NCI-H1092 (cell line): Measurements from ENCODE around the gene GAK.

Source experiments
- DNase-seq: peaks from one replicate; lab custom pipeline; 2025; lab: John Stamatoyannopoulos, UW

The GAK gene

DNA sequence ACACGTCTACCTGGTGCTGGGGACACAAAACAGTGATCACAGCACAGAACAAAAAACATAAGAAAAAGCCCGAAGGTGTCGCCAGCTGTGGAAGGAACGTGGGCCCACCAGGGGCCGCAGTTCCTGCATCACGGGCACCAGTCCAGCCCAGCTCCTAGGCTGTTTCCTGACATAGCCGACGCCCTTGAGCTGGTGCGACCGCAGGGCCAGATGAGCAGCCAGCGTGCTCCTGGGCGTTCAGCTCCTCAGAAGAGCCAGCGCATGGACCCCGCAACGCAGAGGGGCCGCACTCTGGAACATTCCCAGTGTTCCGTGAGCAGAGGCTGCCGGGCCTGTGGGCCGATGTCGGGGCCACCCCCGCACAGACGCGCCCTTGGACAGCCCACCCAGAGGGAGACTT lies 44.1 kb downstream of the GAK start:
- DNase-seq, result no peak

DNA sequence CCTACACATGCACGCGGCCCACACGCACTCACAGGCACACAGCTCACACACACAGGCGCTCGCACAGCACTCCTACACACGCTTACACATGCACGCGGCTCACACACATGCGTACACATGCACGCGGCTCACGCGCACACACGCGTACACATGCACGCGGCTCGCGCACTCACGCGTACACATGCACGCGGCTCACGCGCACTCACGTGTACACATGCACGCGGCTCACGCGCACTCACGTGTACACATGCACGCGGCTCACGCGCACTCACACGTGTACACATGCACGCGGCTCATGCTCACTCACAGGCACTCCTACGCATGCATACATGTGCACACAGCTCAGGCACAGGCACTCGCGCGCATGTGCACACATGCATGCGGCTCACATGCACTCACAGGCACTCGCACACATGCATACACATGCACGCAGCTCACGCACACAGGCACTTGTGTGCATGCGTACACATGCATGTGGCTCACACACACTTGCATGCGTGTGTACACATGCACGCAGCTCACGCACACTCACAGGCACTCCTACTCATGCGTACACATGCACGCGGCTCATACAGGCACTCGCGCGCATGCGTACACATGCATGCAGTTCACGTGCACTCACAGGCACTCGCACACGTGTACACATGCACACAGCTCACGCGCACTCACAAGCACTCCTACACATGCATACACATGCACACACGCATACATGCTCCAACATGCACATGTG lies 44.9 kb downstream of the GAK start:
- DNase-seq, result no peak

DNA sequence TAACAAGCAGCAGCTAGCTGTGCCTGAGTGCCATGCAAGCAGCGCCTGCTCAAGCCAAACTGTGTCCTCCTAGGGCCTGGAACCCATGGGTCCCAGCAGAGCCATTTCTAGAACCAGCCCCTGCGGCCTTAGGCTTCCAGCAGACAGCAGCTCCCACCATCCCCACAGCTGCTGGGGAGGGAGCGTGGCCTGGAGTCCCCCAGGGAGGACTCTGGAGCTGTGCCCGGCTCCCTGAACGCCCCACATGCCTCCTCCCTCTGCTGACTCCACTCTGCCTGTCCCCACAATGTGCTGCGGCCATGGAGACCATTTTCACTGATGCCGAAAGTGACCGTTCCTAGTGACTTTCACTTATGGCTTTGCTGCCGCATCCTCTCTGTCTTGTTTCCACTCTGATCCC lies 45.9 kb downstream of the GAK start:
- no peak for DNase-seq

DNA sequence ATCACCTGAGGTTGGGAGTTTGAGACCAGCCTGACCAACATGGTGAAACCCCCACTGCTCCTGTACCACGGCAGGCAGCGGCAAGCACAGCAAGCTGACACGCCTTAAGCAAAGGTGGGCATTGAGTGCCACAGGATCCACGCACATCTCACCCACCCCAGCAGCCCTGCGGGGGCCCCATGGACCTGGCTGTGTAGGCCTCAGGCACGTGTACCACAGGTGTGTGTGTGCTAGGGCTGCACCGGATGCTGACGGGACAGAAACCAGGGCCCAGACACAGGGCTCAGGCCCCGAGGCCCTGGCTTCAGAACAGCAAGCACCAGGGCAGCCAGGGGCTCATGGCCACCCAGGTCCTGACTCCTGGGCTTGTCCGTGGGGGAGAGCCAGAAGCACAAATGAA lies 46.8 kb downstream of the GAK start:
- DNase-seq, result no peak

DNA sequence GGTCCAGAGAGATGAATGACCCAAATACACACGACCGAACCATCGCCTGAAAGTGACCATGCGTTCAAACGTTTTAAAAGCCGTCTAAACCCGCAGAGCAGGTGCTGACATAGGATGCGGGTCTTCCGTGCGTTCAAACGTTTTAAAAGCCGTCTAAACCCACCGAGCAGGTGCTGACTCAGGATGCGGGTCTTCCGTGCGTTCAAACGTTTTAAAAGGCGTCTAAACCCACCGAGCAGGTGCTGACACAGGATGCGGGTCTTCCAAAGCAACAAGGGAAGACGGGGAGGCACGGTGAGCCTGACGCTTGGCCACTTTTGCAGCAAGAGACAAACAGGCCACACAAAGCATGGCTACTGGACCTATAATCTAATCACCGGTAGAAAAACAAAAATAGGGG lies 47.2 kb downstream of the GAK start:
- DNase-seq, result no peak

DNA sequence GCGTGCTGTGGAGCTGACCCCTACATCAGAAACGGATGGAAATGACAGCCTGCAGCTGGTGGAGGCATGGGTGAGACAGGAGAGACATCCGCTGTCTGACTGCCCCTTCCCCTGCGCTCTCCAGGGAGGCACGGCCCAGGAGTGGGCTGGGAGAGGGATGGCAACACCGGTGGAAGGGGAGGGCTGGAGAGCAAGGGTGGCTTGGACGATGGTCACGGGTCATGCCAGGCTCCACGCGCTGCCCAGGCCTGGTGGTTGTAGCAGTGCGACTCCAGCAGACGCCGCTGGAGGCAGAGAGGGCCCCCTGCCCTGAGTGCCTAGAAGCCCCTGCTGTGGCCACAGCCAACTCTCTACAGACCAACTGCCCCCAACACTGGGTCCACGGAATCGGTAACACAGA lies 47.9 kb downstream of the GAK start:
- DNase-seq, result no peak

DNA sequence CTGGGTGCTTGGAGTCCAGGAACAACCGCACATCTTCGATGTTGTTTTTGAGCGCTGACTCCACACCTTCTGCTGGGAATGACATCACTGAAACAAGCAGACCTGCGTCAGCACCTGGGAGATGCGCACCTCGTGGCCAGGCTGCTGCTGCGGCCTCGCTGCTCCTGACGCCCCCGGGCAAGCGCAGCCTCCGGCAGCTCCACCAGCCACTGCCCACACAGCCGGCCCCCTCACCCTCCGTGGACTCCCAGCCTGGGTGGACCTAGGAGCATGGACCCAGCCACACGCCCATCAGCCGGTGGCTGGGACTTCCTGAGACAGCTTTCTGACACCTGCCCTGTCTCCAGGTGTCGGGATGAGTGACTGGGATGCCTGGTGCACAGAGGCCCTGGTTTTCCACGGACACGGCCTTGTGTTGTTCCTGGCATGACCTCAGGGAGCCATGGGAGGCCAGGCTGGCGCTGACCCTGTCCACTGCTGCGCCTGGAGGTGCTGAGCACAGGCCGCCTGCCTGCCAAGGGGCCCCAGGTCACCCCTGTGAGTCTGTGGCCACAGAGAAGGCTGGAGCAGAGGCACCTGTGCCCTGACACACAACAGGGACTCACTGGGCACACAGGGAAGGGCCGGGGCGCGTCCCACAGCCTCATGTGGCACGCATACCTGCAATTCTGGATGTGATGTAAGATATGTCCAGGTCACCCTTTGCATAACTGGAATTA lies 48.6 kb downstream of the GAK start:
- DNase-seq, result no peak

DNA sequence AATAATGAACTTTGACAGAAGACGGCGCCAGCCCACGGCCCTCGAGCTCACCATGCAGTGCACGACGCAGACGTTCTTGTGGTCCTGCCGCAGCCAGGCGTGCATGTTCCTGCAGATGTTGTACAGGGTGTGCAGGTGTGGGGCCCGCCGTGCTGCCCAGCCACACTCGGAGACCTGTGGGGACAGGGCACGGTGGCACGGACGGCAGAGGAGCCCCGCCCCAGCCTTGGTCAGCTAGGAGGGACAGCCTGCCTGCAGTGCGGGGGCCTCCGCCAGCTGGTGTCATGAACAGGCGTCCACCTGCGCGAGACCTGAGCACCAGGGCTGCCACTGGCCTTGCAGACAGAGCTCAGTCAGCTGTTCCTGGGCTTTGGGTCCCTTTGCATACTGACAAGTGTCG lies 49.5 kb downstream of the GAK start:
- DNase-seq, result no peak

DNA sequence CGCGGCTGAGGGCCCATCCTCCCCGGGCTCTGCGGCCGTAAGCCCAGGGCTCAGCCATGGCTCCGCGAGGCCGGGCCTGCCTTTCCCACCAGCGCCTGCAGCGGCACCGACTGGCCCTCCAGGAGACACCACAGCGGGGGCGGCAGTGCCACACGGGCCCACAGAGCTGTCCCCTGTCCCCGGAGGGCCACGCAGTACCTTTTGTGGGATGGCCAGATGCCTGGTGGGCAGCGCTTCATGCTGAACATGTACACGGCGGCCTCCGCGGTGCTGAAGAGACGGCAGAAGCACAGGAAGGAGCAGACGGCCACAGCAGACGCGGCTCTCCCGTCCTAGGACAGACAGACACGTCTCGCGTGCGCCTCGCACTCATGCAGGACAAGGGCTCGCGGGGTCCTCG lies 50.4 kb downstream of the GAK start:
- DNase-seq, result no peak

DNA sequence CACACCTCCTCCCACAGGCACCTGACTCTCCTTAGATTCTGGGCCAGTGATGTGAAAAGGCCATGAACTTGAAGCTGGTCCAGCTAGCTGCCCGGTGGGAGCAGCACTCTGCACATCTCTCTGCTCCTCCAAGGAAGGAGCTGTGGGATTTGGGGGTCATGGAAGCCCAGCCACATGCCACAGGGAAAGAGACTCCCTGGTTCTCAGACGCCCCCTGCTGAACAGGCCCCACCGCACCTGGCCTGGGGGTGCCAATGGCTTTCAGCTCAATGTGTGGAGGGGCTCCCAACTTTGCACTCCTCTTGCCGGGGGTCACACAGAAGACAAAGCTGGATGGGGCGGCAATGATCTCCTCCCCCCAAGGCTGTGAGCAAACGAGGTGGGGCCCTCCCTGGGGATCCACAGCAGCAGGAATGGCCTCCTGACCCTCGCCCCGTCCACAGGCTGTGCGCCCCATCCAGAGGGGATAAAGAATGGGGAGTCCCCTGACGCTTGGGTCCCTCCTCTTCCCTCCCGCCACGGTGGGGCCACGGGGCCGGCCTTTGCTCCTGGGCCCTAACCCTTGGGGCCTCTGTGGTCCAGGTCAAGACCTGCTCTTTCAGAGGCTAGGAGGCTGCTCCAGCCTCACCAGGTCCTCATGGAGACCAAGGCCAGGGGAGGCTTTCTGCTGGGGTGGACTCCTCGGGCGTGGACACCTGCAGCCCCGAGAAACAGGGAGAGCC lies 51.3 kb downstream of the GAK start:
- no peak for DNase-seq

DNA sequence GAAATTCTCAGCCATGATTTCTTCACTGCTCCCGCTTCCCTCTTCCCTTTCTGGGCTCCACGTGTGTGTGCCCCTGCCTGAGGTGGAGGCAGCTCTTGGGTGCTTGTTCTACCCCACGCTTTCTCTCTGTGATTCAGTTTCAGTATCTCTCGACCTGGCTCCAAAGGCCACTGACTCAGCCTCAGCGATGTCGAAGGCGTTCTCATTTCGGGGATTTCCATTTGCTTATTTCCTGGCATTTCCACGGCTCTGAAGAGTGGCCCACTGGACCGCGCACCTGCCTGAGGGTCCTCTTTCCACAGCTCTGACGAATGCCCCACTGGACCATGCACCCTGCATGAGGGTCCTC lies 52.4 kb downstream of the GAK start:
- no peak for DNase-seq

DNA sequence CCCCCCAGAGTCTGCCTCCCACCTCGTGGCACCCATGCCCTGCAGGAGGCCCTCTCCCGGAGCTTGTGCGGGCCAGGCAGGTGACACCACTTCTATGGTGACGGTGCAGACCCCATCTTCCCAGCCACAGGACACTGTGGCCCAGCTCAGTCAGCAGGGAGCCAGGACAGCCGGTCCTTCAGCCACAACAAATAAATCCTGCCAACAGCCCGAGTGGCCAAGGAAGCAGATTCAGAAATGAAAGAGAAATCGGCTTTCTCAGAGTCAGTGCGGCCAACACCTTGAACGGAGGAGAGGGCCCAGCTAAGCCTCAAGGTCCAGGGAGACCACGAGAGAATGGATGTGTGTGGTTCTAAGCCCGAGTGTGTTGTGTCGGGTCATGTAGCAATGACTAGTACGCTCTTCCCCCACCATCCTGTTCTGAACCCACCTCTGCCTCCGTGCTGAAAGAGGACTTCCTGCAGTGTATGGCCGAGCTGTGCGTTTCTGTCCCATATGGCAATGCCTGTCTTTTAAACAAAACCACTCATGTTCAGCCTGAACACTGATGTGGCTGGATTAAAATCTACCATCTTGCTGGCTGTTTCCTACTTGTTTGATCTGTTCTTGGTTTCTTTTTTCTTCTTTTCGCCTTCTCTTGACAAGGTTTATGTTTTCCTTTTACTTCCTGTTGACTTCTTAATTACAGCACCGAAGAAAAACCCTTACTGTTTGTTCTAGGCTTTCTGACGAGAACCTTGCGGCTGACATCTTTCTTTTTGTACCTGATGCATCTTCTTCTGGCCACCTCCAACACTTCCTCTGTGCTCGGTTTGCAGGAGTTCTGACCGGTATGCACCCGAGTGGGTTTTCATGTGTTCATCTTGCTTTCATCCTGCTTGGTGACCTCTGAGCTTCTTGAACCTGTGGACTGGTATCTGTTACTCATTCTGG lies 53.1 kb downstream of the GAK start:
- DNase-seq, result no peak

DNA sequence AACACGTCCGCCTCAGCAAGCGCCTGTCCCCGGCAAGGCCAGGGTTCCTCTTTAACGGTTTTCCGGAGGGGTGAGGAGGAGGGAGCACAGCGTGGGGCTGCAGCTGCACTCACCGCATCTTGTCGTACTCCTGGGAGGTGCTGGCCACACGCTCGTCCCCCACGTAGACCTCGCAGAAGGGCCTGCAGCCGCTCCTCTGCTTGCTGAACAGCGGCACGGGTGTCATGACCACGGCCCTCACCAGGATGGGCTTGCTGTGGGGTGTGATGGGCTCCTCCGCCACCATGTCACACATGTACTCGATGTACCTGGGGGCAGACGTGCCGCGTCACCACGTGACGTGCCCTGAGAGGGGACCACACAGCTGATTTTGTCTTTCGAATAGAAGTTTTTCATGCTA lies 54.6 kb downstream of the GAK start:
- no peak for DNase-seq

DNA sequence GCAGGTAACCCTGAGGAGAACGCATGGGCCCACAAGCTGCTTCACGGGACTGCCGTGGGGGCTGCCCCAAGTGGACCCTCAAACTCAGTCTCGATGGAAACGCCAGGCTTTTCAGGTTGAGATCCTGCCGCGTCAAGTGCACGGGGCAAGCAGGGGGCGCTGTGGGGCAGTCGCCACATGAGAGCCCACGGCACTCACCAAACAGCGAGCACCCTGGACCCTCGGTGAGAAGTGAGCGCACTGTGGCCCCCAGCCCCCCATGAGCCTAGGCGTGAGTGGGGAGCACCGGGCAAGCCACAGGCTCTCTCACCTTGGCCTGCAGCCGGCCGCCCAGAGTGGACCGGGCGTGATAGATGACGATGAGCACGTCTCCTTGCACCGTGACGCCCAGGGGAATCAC lies 55.3 kb downstream of the GAK start:
- DNase-seq, result no peak

DNA sequence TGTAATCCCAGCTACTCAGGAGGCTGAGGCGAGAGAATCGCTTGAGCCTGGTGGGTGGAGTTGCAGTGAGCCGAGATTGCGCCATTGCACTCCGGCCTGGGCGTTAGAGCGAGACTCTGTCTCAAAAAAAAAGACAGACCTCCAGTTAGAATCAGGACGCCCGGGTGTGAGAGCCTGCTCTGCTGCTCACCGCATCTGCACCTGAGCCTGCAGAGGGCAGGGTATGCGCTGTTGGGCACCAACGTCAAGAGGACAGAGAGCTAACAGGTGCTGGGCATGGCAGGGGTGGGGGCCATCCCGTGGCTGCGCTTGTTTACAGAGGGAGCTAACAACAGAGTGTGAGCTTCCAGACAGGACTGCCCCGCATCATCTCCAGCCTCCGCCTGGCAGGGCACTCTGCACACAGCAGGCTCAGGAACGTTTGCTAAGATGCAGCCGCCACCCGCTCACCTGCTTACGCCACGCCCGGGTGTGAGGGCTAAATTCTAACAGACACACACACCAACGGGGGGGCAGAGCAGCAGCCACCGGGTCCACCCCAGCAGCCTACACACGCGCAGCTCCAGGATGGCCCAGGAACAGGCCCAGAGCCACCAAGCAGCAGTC lies 56.2 kb downstream of the GAK start:
- DNase-seq, result no peak

DNA sequence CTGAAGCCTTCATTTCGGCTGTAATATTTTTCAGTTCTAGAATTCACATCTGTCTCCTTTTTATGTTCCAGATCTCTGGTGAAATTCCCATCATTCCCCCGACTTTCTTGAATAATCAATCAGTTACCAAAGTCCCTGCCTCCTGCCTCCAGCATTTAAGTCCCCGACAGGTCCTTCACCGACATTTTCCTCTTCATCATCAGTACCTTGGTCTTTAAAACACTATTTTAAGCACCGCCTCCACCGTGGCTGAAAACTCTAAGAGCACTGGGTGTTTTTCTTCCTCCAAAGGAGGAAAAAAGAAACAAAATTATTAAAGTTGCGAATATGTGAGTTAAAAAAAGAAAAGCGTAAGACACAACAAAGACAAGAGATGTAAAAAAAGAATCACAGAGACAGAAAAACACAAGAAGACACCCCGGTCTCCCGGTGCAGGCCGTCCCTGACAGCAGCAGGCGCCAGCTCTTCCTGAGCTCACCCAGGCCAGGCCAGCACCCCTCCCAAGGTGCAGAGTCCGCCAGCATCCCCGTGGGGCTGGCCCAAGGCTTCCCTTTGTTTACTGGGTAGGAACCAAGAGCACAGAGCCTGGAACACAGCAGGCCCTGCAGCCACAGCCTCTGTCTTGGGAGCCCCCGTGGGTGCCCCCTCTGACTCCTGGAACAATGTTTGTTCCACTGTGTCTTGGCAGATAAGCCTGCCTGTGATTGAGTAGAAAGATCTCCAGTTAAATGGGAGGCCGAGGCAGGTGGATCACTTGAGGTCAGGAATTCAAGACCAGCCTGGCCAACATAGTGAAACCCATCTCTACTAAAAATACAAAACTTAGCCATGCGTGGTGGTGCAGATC lies 56.9 kb downstream of the GAK start:
- no peak for DNase-seq

DNA sequence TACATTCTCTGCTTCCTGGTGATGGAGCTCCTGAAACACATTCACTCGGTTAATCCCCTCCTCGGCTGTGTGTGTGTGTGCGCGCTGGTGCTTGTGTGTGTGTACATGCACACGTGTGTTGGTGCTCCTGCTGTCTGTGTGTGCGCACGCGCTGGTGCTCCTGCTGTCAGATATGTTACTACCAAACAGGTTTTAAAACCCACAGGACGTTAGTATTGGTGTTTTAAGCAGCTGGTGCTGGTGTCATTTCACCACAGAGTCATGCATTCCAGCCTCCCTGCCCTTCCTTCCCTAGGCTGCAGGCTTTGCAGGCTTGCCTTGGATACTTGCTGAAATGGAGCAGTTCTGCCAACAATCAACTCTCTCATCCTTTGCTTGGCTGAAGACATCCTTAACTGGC lies 58.1 kb downstream of the GAK start:
- no peak for DNase-seq

DNA sequence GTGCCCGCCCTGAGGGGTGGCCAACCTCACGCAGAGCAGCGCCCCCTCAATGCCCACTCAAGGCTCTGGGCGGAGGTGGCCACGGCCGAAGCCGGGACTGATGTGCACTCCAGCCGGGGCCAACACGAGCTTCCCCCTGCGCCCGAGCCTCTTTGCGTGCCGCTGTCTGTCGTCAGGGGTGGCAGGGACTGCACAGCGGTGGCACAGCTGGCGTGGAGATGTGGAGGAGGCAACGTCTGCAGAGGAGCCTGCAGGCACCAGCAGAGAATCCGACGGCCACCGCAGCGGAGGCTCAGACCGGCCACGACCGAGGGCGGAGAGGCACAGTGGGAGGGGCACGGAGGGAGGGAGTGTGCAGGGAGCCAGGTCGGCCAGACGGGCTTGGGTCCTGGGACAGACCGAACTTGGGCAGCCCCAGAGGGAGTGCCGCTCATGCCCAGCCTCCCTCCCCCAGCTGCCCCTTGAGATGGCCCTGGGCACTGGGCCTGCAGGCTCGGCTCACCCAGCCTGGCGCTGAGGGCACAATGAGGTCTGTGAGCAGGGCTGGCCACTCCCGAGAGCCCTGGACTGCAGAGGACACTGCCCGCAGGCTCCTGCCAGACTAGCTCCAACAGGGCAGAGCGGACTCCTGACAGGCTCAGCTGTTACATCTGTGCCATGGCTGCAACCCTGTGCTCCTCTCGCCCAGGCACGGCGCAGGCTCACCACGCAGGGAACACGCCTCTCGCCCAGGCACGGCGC lies 59.7 kb downstream of the GAK start:
- no peak for DNase-seq

DNA sequence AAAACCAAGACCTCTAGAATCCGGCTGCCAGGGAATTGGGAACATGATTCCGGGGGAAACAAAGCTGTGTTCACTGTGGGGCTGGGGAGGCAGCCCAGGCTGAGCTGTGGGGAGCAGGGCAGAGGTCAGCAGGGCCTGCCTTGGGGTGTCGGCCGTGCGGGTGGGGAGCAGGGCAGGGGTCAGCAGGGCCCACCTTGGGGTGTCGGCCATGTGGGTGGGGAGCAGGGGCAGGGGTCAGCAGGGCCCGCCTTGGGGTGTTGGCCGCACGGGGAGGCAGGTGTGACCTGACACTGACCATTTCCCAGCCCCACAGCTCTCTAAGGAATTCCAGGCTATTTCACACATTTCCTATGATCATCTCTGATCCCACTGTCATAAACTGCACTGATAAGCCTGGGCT lies 60.6 kb downstream of the GAK start:
- DNase-seq, result no peak

DNA sequence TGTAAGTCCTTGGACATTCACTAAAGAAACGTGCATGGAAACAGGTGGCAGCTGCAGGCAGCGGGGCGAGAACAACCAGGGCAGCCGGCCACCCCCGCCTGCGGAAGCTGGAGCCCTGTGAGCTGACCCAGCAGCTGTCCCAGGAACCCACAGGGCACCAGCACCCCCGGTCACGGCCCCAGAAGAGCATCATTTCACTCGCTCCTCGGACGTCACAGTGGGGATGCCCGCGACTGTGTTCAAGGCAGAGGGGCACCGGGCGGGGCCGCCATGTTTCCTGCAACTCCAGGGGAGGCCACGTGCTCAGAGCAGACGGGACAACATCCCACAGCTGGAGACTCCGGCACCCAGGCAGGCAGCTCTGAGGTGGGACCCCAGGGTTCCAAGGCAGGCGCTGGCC lies 61.2 kb downstream of the GAK start:
- DNase-seq, result no peak
